Ramos (cell line): Measurements from ENCODE around the gene AKR1C2.
"Not testable (repeated sequence)": the region's sequence is repeated elsewhere in the genome, so short reads cannot be mapped to it uniquely, and the experiment has no call there.

Source experiments
- in situ Hi-C: fragments of 300-500 bp; cut with MboI; formaldehyde crosslinking; loops from one replicate; pipeline ENCODE4 v1.14.3; 2022; ENCODE audit warnings: low sequenced_read_pairs; ENCODE audit not compliant: unreplicated experiment

Gene AKR1C2

GRCh38 chr10:4992564-4992963 is 11.1 kb downstream of the AKR1C2 start:
- in situ Hi-C loops = not testable (repeated sequence)

GRCh38 chr10:4991463-4991862 is 12.2 kb downstream of the AKR1C2 start:
- in situ Hi-C loops = not testable (repeated sequence)

- in situ Hi-C loops = no loop called here
Measured at GRCh38 chr10:4990217-4990616, 13.4 kb downstream of the AKR1C2 start.

GRCh38 chr10:4988000-4988641 is 15.5 kb downstream of the AKR1C2 start:
- in situ Hi-C loops = not testable (repeated sequence)

DNA sequence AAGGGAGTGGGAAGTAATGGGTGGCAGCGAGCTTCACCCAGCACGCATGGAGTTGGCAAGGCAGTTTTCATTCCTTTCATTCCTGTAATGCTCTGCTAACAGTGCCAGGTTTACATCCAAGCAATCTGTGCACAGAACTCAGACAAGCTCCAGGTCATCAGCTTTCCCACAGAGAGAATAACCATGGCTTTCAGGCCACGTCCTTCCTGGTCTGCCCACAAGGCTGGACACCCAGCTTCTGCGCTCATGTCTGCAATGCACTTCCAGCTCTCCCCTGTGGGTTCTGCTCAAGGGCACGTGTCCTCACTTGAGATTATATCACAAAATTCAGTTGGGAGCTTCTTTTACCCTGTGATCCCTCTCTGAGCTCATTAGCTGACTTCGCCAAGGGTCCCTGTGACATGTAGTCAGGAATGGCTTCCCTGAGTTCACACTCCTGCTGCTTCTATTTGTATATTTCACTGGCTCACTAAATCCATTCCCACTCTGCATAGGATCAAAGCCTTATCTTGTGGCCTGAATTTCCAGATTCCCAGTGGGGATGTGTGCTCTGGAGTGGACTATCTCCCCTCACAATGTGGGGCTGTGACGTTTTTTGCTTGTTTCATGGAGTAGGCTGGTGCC is 18.6 kb downstream of the AKR1C2 start:
- in situ Hi-C loops = no loop called here

- in situ Hi-C loops = no loop called here
Measured at GRCh38 chr10:4984223-4984622, 19.4 kb downstream of the AKR1C2 start.

GRCh38 chr10:4983615-4984216 is 19.9 kb downstream of the AKR1C2 start:
- in situ Hi-C loops = no loop called here

GRCh38 chr10:4982764-4983226 is 20.9 kb downstream of the AKR1C2 start:
- in situ Hi-C loops = no loop called here

GRCh38 chr10:4981722-4982471 is 21.8 kb downstream of the AKR1C2 start:
- in situ Hi-C loops = no loop called here

GRCh38 chr10:4980793-4981192 is 22.9 kb downstream of the AKR1C2 start:
- in situ Hi-C loops = no loop called here

GRCh38 chr10:4978870-4979269 is 24.8 kb downstream of the AKR1C2 start:
- in situ Hi-C loops = no loop called here

DNA sequence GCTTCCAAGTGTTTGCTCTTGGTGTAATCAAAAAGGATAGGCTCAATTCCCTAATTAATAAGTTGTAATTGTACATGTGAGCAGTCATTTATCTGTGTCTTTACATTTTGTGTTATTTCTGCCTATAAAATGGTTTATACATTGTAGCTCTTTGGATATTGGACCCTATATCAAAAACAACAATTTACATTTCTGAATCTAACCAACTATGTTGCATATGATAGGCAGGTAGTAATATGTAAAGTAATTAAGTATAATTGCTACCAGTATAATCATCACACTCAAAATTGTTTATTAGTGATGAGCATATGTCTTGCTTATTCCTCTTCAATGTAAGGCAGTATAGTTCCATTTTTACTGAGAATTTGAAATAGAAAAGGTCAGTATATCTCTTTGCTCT is 26.6 kb downstream of the AKR1C2 start:
- in situ Hi-C loops = no loop called here

DNA sequence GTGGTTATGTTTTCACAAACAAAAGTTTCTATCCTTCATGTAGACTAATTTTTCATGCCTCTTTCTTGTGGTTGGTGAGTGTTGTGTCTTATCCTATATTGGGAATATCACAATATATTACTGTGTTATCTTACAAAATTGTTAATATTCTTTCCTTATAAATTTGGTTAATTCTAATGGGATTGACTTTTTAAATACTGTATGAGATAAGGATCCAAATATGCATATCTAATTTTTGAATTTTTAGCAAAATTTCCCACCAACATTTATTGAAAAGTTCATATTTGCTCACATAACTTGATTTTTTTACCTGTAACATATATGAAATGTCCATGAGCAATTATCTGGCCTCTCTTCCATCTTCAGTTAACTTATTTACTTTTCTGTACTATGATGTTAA is 29.3 kb downstream of the AKR1C2 start:
- in situ Hi-C loops = not testable (repeated sequence)

DNA sequence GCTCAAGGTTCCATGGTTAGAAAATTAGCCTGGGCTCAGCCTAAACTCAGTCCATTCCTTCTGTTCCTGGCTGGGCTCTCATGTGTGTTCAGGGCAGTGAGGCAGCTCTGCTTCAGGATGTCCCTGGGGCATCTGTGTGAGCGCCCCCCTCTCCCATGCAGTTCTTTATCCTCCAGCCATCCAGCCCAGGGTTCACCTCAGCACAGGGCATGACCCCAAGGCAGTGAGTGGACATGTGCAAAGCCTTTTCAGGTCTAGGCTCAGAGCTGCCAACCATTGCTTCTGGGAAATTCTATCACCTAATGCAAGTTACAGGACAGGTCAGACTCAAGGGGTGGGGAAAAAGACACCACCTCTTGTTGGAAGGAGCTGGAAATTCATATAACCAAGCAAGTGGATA is 30.4 kb downstream of the AKR1C2 start:
- in situ Hi-C loops = not testable (repeated sequence)

DNA sequence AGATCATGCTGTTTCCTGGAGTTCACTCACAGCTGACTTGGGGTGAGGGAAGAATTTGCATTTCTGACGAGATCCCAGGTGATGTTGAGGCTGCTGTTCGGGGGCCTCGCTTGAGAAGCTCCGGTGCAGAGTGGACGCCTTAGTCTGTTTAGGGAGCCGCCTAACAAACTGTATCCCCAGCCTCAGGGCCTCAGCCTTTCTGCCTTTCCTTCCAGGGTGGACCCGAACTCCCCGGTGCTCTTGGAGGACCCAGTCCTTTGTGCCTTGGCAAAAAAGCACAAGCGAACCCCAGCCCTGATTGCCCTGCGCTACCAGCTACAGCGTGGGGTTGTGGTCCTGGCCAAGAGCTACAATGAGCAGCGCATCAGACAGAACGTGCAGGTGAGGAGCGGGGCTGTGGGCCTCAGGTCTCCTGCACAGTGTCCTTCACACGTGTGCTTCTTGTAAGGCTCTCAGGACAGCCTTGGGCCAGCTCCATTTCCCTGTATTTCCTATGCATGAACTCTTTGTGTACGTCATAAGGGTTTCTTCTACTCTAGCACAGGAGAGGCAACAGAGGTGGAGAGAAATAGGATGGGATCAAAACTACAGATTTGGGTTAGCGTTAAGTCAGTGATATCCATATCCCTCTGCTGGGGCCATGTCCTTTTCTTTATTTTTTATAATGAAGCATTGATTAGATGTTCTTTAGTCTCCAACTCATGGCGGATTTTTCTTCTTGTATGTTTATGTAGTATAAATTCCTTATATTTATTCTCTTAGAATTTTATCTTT is 31.1 kb downstream of the AKR1C2 start:
- in situ Hi-C loops = not testable (repeated sequence)

DNA sequence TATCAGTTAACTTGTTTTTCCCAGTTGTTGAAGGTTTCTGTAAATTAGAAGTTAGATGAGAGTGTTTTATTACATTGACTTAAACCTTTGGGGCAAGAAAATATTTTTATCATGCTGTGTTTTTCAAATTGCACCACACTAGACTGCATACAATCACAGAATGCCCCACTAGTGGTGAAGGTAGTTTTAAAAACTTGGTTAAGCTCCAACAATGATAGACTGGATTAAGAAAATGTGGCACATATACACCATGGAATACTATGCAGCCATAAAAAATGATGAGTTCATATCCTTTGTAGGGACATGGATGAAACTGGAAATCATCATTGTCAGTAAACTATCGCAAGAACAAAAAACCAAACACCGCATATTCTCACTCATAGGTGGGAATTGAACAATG is 33.3 kb downstream of the AKR1C2 start:
- in situ Hi-C loops = not testable (repeated sequence)

- in situ Hi-C loops = not testable (repeated sequence)
Measured at GRCh38 chr10:4969289-4969688, 34.4 kb downstream of the AKR1C2 start.

DNA sequence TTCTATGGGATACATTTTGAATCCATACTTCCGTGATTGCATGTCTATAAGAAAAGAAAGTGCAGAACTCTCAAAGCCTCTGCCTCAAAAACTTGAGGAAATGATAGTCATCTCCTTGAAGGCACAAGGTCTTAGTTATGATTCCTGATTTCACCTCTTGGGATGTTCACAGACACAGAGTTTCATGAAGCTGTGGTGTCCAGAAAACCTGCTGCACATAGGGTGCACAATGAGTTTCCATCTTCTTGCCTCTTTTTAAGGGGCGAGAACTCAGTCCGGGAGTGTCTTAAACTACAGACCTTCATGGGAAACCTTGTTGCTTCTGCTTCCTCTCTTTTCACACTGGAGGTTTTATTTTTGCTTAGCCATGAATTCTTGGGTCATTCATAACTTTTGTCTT is 36.5 kb downstream of the AKR1C2 start:
- in situ Hi-C loops = not testable (repeated sequence)

GRCh38 chr10:4965763-4966162 is 37.9 kb downstream of the AKR1C2 start:
- in situ Hi-C loops = not testable (repeated sequence)

DNA sequence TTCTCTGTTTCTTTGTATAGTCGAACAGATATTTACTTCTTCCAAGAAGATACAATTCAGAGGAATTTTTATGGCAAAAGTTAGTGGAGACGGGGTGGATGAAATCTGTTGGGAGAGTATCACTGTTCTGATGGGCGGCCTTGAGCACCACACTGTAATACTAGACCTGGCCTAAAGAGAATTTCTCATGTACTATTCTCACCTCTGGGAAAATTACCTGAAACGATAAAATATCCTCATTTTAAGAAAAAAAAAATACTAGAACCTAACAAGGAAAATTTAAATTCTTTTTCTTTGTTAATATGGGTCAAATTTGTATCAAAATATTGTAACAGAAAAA is 39.9 kb downstream of the AKR1C2 start:
- in situ Hi-C loops = not testable (repeated sequence)
